ENCODE data around the gene MNT.

DNA sequence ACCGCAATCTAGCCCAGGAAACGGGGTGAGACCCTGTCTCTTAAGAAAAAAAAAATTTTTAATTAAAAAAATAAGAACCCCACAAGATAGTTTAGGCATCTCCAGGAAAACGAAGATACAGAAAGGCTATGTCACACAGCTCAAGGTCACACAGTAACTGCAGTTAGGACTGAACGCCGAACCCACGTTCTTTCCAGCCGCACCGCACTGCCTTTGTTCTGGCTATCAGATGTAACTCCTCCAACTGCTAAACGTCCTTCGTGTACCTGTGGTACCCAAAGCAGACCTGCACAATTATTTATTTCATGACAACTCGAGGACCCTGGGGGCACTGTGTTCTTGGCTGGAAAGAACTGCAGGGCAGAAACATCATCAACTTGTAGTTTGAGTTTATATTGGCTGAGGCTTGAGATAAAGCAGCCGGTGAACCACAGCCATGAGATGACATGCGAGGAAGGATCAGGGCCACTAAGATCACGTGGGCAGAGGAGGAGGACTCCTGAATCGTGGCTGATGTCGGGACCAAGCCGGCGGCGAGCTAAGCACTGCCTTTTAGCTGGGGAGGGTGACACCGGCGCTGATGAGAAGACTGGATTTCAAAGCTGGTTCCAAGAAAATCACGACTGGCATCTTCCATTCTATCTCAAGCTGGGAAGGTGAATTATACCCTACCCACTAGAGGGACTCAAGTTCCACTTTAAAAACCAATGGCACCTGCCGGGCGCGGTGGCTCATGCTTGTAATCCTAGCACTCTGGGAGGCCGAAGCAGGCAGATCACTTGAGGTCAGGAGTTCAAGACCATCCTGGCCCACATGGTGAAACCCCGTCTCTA is 20.7 kb upstream of the MNT start:
- TF ChIP-seq, protein P1, sequence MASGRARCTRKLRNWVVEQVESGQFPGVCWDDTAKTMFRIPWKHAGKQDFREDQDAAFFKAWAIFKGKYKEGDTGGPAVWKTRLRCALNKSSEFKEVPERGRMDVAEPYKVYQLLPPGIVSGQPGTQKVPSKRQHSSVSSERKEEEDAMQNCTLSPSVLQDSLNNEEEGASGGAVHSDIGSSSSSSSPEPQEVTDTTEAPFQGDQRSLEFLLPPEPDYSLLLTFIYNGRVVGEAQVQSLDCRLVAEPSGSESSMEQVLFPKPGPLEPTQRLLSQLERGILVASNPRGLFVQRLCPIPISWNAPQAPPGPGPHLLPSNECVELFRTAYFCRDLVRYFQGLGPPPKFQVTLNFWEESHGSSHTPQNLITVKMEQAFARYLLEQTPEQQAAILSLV (tag; IDR thresholded peaks at IDR 0.05) = no peak
- TF ChIP-seq JUN (IDR thresholded peaks at IDR 0.05; ENCODE audit: borderline replicate concordance, low read depth, low read length) = no peak
- no peak for TF ChIP-seq JUN (CRISPR knock-in tag; IDR thresholded peaks at IDR 0.05; ENCODE audit: borderline replicate concordance)
- TF ChIP-seq, protein P2, sequence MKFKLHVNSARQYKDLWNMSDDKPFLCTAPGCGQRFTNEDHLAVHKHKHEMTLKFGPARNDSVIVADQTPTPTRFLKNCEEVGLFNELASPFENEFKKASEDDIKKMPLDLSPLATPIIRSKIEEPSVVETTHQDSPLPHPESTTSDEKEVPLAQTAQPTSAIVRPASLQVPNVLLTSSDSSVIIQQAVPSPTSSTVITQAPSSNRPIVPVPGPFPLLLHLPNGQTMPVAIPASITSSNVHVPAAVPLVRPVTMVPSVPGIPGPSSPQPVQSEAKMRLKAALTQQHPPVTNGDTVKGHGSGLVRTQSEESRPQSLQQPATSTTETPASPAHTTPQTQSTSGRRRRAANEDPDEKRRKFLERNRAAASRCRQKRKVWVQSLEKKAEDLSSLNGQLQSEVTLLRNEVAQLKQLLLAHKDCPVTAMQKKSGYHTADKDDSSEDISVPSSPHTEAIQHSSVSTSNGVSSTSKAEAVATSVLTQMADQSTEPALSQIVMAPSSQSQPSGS (CRISPR knock-in tag; IDR thresholded peaks at IDR 0.05) = no peak
- TF ChIP-seq, protein P3, sequence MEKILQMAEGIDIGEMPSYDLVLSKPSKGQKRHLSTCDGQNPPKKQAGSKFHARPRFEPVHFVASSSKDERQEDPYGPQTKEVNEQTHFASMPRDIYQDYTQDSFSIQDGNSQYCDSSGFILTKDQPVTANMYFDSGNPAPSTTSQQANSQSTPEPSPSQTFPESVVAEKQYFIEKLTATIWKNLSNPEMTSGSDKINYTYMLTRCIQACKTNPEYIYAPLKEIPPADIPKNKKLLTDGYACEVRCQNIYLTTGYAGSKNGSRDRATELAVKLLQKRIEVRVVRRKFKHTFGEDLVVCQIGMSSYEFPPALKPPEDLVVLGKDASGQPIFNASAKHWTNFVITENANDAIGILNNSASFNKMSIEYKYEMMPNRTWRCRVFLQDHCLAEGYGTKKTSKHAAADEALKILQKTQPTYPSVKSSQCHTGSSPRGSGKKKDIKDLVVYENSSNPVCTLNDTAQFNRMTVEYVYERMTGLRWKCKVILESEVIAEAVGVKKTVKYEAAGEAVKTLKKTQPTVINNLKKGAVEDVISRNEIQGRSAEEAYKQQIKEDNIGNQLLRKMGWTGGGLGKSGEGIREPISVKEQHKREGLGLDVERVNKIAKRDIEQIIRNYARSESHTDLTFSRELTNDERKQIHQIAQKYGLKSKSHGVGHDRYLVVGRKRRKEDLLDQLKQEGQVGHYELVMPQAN (IDR thresholded peaks at IDR 0.05; ENCODE audit: borderline replicate concordance) = no peak
- TF ChIP-seq, protein P4, sequence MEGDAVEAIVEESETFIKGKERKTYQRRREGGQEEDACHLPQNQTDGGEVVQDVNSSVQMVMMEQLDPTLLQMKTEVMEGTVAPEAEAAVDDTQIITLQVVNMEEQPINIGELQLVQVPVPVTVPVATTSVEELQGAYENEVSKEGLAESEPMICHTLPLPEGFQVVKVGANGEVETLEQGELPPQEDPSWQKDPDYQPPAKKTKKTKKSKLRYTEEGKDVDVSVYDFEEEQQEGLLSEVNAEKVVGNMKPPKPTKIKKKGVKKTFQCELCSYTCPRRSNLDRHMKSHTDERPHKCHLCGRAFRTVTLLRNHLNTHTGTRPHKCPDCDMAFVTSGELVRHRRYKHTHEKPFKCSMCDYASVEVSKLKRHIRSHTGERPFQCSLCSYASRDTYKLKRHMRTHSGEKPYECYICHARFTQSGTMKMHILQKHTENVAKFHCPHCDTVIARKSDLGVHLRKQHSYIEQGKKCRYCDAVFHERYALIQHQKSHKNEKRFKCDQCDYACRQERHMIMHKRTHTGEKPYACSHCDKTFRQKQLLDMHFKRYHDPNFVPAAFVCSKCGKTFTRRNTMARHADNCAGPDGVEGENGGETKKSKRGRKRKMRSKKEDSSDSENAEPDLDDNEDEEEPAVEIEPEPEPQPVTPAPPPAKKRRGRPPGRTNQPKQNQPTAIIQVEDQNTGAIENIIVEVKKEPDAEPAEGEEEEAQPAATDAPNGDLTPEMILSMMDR (IDR thresholded peaks at IDR 0.05 in 2 of 3, conservative IDR thresholded peaks at IDR 0.05 in 1 of 3; ENCODE audit: insufficient read depth in 2 of 3, low read depth in 1 of 3, low read length in 3 of 3) = no peak
- TF ChIP-seq, protein P5, sequence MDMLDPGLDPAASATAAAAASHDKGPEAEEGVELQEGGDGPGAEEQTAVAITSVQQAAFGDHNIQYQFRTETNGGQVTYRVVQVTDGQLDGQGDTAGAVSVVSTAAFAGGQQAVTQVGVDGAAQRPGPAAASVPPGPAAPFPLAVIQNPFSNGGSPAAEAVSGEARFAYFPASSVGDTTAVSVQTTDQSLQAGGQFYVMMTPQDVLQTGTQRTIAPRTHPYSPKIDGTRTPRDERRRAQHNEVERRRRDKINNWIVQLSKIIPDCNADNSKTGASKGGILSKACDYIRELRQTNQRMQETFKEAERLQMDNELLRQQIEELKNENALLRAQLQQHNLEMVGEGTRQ (CRISPR knock-in tag; IDR thresholded peaks at IDR 0.05) = no peak
- TF ChIP-seq, protein P6, sequence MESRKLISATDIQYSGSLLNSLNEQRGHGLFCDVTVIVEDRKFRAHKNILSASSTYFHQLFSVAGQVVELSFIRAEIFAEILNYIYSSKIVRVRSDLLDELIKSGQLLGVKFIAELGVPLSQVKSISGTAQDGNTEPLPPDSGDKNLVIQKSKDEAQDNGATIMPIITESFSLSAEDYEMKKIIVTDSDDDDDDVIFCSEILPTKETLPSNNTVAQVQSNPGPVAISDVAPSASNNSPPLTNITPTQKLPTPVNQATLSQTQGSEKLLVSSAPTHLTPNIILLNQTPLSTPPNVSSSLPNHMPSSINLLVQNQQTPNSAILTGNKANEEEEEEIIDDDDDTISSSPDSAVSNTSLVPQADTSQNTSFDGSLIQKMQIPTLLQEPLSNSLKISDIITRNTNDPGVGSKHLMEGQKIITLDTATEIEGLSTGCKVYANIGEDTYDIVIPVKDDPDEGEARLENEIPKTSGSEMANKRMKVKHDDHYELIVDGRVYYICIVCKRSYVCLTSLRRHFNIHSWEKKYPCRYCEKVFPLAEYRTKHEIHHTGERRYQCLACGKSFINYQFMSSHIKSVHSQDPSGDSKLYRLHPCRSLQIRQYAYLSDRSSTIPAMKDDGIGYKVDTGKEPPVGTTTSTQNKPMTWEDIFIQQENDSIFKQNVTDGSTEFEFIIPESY (CRISPR knock-in tag; IDR thresholded peaks at IDR 0.05) = no peak
- TF ChIP-seq GTF2A2 (tag; IDR thresholded peaks at IDR 0.05) = no peak
- TF ChIP-seq, protein P7, sequence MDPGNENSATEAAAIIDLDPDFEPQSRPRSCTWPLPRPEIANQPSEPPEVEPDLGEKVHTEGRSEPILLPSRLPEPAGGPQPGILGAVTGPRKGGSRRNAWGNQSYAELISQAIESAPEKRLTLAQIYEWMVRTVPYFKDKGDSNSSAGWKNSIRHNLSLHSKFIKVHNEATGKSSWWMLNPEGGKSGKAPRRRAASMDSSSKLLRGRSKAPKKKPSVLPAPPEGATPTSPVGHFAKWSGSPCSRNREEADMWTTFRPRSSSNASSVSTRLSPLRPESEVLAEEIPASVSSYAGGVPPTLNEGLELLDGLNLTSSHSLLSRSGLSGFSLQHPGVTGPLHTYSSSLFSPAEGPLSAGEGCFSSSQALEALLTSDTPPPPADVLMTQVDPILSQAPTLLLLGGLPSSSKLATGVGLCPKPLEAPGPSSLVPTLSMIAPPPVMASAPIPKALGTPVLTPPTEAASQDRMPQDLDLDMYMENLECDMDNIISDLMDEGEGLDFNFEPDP (CRISPR knock-in tag; IDR thresholded peaks at IDR 0.05) = no peak

All from K562 (cell line).